Activated CD8-positive, alpha-beta T cell treated with anti-CD3 and anti-CD28 coated beads, Interleukin-2, amount 10 ng/mL, durations not matched to agents 7 days and 5 days (primary cell): ENCODE measurements around the gene TMEM156. TPM values are rescaled to one million over a fixed set of nuclear protein-coding genes. Genes with fewer than 3 reads are reported as not detected.

Experiments
- ATAC-seq: fragments of 150-1000 bp; cut with Tn5 transposase; one replicate; pipeline ENCODE4 v1.10.0; 2021; ENCODE audit warnings: moderate library complexity
- CTCF ChIA-PET: fragments of 350-600 bp; sonication (Branson Sonifier 250); formaldehyde crosslinking; loops from one replicate; lab custom pipeline; 2021; ENCODE audit warnings: antibody characterized with exemption; lab: Charles Lee
- POLR2A ChIA-PET: fragments of 350-600 bp; sonication (Branson Sonifier 250); formaldehyde crosslinking; loops from one replicate; lab custom pipeline; 2021; ENCODE audit warnings: antibody characterized with exemption; lab: Charles Lee
- DNase-seq: peaks from one replicate; pipeline ENCODE4 v3.0.0-alpha.2; 2020
- H3K27ac Mint-ChIP-seq: one replicate; pipeline ENCODE4 v1.8.0; 2021; ENCODE audit warnings: mild to moderate bottlenecking, mixed read lengths
- H3K27me3 Mint-ChIP-seq: one replicate; pipeline ENCODE4 v1.8.0; 2021; ENCODE audit warnings: low read depth, mixed read lengths
- H3K36me3 Mint-ChIP-seq: one replicate; pipeline ENCODE4 v1.8.0; 2021; ENCODE audit warnings: low read depth, mixed read lengths
- H3K4me1 Mint-ChIP-seq: one replicate; pipeline ENCODE4 v1.8.0; 2021; ENCODE audit warnings: low read depth, mixed read lengths
- H3K4me3 Mint-ChIP-seq: one replicate; pipeline ENCODE4 v1.8.0; 2021; ENCODE audit warnings: mild to moderate bottlenecking, mixed read lengths
- H3K9me3 Mint-ChIP-seq: one replicate; pipeline ENCODE4 v1.8.0; 2022; ENCODE audit warnings: mixed read lengths; ENCODE audit not compliant: insufficient read depth
- total RNA-seq, 2 experiments: library from RNA; stranded (reverse); gene quantifications; one replicate each; pipeline ENCODE4 v1.2.3, GENCODE V29; 2021

The TMEM156 gene
- total RNA-seq, 2 experiments from 2014 or later = 12.4 to 14.1 TPM

DNA sequence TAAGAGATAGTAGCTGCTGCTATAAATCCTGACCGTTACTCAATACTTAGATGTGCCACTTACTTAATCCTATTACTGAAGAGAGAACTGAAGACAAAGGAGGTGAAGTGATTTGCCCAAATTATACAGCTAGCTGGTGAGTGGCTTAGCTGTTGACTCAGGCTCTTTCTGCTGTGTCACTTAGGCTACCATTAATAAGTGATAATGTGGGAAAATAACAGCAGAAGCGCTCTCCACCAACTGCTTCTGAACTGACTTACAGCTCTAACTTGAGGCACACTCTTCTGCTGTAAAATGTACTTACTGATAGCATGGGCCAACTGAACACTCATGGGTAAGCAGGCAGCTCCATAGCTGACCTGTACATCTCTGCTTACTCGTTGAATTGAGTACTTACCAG lies 22.3 kb upstream of the TMEM156 start:
- Mint-ChIP-seq H3K27me3 (no peaks in the 10 kb centered on the region), H3K36me3 (no peaks in the 10 kb centered on the region), H3K4me1 (peaks cover 4% of the 10 kb centered on the region), H3K9me3 (no peaks in the 10 kb centered on the region), H3K4me3 (no peak overlapping the region), H3K27ac (no peak overlapping the region)
- ChIA-PET CTCF (no interaction called here), POLR2A (no interaction called here)
- no peak for ATAC-seq
- no peak for DNase-seq

DNA sequence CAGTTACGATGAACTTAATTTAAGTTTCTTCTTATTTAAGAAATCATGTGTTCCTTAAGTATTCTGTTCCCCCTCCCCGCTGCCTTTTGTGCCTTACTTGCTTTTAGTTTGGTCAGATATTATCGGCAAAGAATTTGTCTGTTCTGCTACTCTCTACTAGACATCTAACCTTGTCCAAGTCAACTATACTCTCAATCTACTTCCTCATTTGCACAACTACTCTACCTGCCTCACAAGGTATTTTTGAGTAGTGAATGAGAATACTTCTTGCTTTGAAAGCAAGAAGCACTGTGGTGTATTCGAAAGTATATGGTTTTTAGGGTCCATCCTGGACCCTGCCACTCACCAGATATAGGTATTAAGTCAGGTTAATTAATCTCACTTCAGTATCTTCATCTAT lies 21.8 kb upstream of the TMEM156 start:
- no peak overlapping the region for H3K27ac Mint-ChIP-seq
- H3K4me1 Mint-ChIP-seq = peaks cover 5% of the 10 kb centered on the region
- H3K9me3 Mint-ChIP-seq = no peaks in the 10 kb centered on the region
- CTCF ChIA-PET = no interaction called here
- DNase-seq (no peak), ATAC-seq (no peak)
- POLR2A ChIA-PET = no interaction called here
- no peaks in the 10 kb centered on the region for H3K36me3 Mint-ChIP-seq
- no peak overlapping the region for H3K4me3 Mint-ChIP-seq
- H3K27me3 Mint-ChIP-seq = no peaks in the 10 kb centered on the region

DNA sequence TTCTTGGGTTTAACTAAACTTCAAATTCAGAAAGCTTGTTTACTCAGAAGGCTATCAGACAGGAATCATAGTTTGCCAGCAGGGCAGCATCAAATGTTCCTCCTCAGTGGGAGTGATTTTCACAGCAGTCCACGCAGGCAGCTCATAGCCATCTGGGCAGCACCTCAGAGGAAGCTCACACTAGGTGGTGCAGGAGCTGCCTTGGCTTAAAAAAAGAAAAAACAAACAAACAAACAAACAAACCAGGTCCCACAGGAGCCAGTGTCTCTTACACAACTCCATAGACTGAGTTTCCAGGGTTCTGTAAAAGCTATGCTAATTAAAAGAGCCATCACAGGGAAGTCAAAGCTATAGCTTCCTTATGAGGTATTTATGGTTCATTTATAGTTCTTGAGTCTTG lies 19.3 kb upstream of the TMEM156 start:
- DNase-seq = no peak
- no peaks in the 10 kb centered on the region for H3K27me3 Mint-ChIP-seq
- ChIA-PET CTCF (interaction anchor here (1.0 to 1.8 kb wide), 2 partner anchors 21 to 418 kb away, joined by 3 to 5 read pairs; no protein-coding TSS in a partner anchor), POLR2A (no interaction called here)
- peaks cover 24% of the 10 kb centered on the region for H3K4me1 Mint-ChIP-seq
- peaks cover 4% of the 10 kb centered on the region for H3K36me3 Mint-ChIP-seq
- no peaks in the 10 kb centered on the region for H3K9me3 Mint-ChIP-seq
- no peak for ATAC-seq
- H3K4me3 Mint-ChIP-seq = no peak overlapping the region
- no peak overlapping the region for H3K27ac Mint-ChIP-seq

DNA sequence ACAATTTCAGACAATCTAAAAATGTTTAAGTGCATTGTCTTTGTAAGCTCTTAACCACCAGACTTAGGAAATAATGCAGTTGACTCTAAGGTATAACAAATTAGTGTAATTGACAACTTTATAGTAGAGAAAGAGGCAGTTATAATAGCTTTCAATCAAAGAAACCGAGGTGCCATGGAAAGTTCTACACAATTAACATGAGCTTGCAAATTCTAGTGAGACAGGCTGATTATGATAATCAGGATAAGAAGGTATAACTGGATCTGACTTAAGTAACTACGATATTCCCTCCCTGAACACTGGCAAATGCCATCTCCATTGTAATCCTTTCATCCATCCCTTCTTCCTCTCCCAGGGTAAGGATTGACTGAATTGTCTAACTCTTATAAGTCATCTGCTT lies 18.4 kb upstream of the TMEM156 start:
- ATAC-seq = no peak
- H3K9me3 Mint-ChIP-seq = no peaks in the 10 kb centered on the region
- H3K4me3 Mint-ChIP-seq = no peak overlapping the region
- CTCF ChIA-PET = interaction anchor here (1.0 to 1.8 kb wide), 4 partner anchors 20 to 268 kb away, joined by 3 to 5 read pairs (median 4); partner anchors contain the start of gene TLR10
- no peak overlapping the region for H3K27ac Mint-ChIP-seq
- peaks cover 32% of the 10 kb centered on the region for H3K4me1 Mint-ChIP-seq
- POLR2A ChIA-PET = no interaction called here
- peaks cover 4% of the 10 kb centered on the region for H3K36me3 Mint-ChIP-seq
- no peaks in the 10 kb centered on the region for H3K27me3 Mint-ChIP-seq
- no peak for DNase-seq

DNA sequence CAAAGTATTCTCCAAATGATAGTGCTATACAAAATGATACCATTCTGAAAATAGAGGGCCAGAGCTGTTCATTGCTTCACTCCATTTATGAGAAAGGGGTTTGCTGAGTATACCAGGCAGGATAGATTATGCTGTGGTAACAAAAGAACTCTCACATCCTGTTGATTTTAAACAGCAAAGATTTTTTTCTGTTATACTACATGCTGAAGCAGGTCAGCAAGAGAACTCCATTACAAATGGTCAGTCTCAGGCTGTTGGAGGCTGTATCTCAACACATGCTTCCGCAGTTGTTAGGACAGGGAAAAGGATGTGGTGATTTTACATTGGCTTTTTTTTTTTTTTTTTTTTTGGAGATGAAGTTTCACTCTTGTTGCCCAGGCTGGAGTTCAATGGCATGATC lies 16.1 kb upstream of the TMEM156 start:
- H3K27ac Mint-ChIP-seq = peak overlapping the region; percentile 68
- ChIA-PET POLR2A (interaction anchor here (1.0 to 1.5 kb wide), 2 partner anchors 10 to 18 kb away, joined by 3 to 4 read pairs; no protein-coding TSS in a partner anchor), CTCF (interaction anchor here (1.0 to 2.8 kb wide), 4 partner anchors 10 to 188 kb away, joined by 3 to 12 read pairs (median 4); no protein-coding TSS in a partner anchor)
- peak overlapping the region; percentile 32 for H3K4me3 Mint-ChIP-seq
- no peak for DNase-seq
- H3K36me3 Mint-ChIP-seq = peaks cover 4% of the 10 kb centered on the region
- H3K4me1 Mint-ChIP-seq = peaks cover 42% of the 10 kb centered on the region
- H3K27me3 Mint-ChIP-seq = no peaks in the 10 kb centered on the region
- no peak for ATAC-seq
- no peaks in the 10 kb centered on the region for H3K9me3 Mint-ChIP-seq

DNA sequence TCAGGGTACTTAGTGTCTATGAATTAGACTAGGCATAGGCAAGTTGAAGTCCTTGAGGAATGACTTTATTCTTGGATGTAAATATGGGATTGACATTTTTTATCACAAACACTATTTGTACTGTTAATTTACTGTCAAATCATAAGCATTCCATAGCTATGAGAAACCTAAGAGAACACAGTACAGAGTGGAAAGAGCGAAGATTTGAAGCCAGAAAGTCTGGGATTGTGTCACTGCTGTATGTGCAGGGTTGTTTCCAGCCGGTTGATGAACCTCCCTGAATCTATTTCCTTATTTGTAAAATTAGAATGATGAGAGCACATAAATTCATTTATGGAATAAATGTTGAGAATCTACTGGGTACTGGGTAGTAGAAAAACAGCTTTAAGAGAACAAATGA lies 15.5 kb upstream of the TMEM156 start:
- Mint-ChIP-seq H3K4me3 (peak overlapping the region; percentile 32), H3K27ac (peak overlapping the region; percentile 68), H3K9me3 (no peaks in the 10 kb centered on the region), H3K27me3 (no peaks in the 10 kb centered on the region), H3K36me3 (peaks cover 4% of the 10 kb centered on the region), H3K4me1 (peaks cover 46% of the 10 kb centered on the region)
- DNase-seq (no peak), ATAC-seq (no peak)
- ChIA-PET POLR2A (interaction anchor here (1.0 to 1.5 kb wide), 2 partner anchors 10 to 17 kb away, joined by 3 to 4 read pairs; no protein-coding TSS in a partner anchor), CTCF (interaction anchor here (1.0 to 2.8 kb wide), 4 partner anchors 10 to 187 kb away, joined by 3 to 12 read pairs (median 4); no protein-coding TSS in a partner anchor)

DNA sequence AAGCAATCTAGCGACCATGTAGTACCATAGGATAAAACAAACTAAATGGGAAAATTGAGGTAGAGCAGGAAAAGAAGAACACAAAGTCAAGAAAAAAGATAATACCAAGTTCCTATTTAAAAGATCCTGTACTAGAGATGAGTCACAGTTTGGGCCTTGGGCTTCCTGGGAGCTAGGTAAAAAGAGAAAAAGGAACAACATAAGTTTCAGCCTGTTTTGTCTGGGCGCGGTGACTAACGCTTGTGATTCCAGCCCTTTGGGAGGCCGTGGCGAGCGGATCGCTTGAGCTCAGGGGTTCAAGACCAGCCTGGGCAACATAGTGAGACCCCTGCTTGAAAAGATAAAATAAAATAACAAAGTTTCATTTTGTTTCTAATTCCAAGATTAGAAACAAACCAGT lies 14.0 kb upstream of the TMEM156 start:
- no peaks in the 10 kb centered on the region for H3K27me3 Mint-ChIP-seq

DNA sequence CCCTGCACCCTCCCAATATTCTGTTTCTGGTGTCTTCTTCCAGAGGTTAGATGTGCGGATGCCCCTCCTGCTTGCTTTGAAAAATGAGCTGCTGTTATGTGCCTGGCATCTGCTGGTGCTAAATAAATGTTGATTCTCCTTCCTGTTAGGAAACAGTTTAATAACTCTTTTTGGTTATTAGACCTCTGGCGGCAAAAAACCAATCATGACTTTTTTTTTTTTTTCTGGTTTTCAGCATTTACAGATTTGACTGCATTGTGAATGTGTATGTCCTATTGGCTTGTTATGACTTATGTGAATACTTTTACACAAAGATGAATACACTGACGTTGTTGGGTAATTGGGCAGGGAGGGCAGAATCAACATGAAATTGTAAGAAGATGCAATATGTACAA lies 13.6 kb upstream of the TMEM156 start:
- DNase-seq = no peak
- peaks cover 46% of the 10 kb centered on the region for H3K4me1 Mint-ChIP-seq

More for the DNA sequence above, 14.0 kb upstream of the TMEM156 start:
- ChIA-PET CTCF (interaction anchor here (0.6 to 3.7 kb wide), 9 partner anchors 11 to 185 kb away, joined by 3 to 30 read pairs (median 3); no protein-coding TSS in a partner anchor), POLR2A (interaction anchor here (0.9 to 3.5 kb wide), 3 partner anchors 10 to 66 kb away, joined by 3 to 56 read pairs (median 5); partner anchors contain the start of gene TMEM156)
- H3K4me3 Mint-ChIP-seq = peak overlapping the region; percentile 90
- H3K27ac Mint-ChIP-seq = peak overlapping the region; percentile 90
- H3K36me3 Mint-ChIP-seq = peaks cover 4% of the 10 kb centered on the region
- no peak for ATAC-seq
- peaks cover 46% of the 10 kb centered on the region for H3K4me1 Mint-ChIP-seq
- no peaks in the 10 kb centered on the region for H3K9me3 Mint-ChIP-seq
- no peak for DNase-seq

DNA sequence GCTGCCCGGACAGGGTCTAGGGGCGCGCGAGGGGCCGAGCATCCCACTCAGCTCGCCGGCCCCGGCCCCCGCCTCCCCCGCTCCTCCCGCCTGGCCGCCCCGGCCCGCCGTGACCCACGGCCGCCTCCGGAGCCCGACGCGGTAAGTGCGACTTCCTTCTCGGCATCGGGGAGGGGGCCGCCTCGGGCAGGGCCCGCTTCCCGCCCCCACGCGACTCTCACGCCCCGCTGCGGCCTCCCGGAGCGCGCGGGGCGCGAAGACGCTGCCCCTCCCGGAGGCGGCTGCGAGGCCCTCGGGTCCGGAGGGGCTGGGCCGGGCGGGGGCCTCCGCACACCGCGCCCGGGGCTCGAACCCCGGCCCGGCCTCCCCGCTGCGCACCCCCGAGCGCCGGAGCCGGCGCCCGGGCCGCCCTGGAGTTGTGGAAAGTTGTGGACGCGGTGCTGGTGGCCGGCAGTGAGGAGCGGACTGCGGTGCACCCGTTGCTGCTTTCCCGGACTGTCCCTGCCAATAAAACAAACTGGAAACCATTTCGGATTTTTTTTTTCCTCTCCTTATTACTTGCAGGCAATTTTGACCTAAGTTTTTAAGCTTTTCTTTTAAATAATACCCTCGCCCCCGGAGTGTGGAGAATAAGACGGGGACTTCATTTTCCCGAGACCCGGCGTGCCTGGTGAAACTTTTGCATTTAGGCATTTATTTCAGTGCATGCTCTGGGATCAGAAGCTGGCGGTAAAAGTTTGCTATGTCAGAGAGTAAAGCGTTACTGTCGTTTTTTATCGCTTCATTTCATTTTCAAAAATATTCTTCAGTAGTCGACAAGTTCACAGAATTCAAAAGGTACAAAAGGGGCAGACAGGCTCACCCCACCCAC lies 13.0 kb upstream of the TMEM156 start:
- ChIA-PET POLR2A (interaction anchor here (0.9 to 3.5 kb wide), 4 partner anchors 11 to 309 kb away, joined by 3 to 56 read pairs (median 4); partner anchors contain the start of gene TMEM156), CTCF (interaction anchor here (0.8 to 3.7 kb wide), 10 partner anchors 12 to 184 kb away, joined by 3 to 30 read pairs (median 3); partner anchors contain the start of gene TMEM156)
- ATAC-seq (peak; percentile 53), DNase-seq (peak; percentile 42)
- Mint-ChIP-seq H3K4me3 (peak overlapping the region; percentile 90), H3K4me1 (peaks cover 46% of the 10 kb centered on the region), H3K27ac (peak overlapping the region; percentile 90), H3K9me3 (no peaks in the 10 kb centered on the region), H3K36me3 (peaks cover 4% of the 10 kb centered on the region), H3K27me3 (no peaks in the 10 kb centered on the region)

More for the DNA sequence above, 13.6 kb upstream of the TMEM156 start:
- ChIA-PET POLR2A (interaction anchor here (0.9 to 3.5 kb wide), 3 partner anchors 10 to 66 kb away, joined by 3 to 56 read pairs (median 5); partner anchors contain the start of gene TMEM156), CTCF (interaction anchor here (0.6 to 3.7 kb wide), 9 partner anchors 13 to 185 kb away, joined by 3 to 30 read pairs (median 3); no protein-coding TSS in a partner anchor)
- no peaks in the 10 kb centered on the region for H3K9me3 Mint-ChIP-seq
- no peaks in the 10 kb centered on the region for H3K27me3 Mint-ChIP-seq
- H3K36me3 Mint-ChIP-seq = peaks cover 4% of the 10 kb centered on the region
- H3K27ac Mint-ChIP-seq = peak overlapping the region; percentile 90
- ATAC-seq = no peak
- peak overlapping the region; percentile 90 for H3K4me3 Mint-ChIP-seq

DNA sequence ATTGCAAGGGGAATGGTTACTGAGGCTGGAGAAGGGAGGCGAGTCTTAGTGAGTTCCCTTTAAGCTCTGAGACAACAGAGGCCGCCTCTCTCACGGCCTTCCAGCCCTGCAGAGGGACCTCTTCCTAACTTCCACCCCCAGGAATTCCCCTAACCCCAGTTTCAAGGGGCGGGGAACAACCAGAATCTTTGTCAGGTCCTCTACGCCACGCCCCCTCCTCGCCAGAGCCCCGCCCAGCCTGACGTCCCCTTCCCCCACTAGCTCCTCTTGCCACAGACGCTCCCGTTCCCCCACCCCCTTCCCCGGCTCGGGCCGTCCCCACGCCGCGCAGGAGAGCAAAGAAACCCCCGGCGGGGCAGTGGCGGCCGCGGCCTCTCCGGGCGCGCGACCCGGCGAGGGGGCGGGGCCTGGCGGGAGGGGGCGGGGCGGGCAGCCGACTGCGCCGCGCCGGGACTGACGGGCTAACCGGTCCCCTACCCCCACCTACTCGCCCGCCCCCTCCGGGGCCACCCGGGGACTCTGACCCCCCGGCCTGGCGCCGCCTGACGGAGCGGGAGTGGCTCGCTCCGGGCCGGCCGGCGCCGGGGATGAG lies 12.3 kb upstream of the TMEM156 start:
- CTCF ChIA-PET = interaction anchor here (0.8 to 3.7 kb wide), 6 partner anchors 12 to 142 kb away, joined by 3 to 30 read pairs (median 4); partner anchors contain the start of gene TMEM156
- DNase-seq = peak; percentile 91
- Mint-ChIP-seq H3K9me3 (no peaks in the 10 kb centered on the region), H3K4me1 (peaks cover 46% of the 10 kb centered on the region), H3K36me3 (peaks cover 4% of the 10 kb centered on the region), H3K4me3 (peak overlapping the region; percentile 75), H3K27ac (peak overlapping the region; percentile 79), H3K27me3 (no peaks in the 10 kb centered on the region)
- peak; percentile 81 for ATAC-seq
- POLR2A ChIA-PET = interaction anchor here (1.0 to 3.5 kb wide), 3 partner anchors 14 to 310 kb away, joined by 3 to 56 read pairs (median 7); partner anchors contain the start of gene TMEM156

DNA sequence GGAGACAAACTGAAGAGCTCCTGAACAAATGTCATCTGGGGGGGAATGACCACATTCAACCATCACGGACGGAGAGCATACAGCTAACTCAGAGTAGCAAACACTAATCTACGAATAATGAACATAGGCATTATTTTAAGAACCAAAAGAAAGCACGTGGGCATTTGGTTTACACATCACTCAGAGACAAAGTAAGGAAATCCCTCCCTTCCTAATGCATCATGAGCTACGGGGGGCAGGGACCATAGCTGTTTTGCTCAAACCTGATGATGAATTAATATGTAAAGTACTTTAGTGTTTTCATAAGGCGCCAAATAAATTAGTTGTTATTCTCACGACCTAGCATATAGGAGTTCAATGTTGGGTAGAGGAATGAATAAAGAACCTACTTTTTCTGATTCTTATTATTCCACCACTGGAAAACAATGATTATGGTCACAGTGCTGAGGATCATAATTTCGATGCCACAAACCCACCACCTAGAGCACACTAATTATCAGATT lies 11.7 kb upstream of the TMEM156 start:
- ChIA-PET CTCF (interaction anchor here (0.8 to 3.7 kb wide), 5 partner anchors 11 to 141 kb away, joined by 3 to 30 read pairs (median 6); partner anchors contain the start of gene TMEM156), POLR2A (interaction anchor here (1.0 to 3.5 kb wide), 3 partner anchors 13 to 310 kb away, joined by 3 to 56 read pairs (median 7); partner anchors contain the start of gene TMEM156)
- H3K4me3 Mint-ChIP-seq = peak overlapping the region; percentile 75
- H3K36me3 Mint-ChIP-seq = peaks cover 4% of the 10 kb centered on the region
- no peak for ATAC-seq
- H3K9me3 Mint-ChIP-seq = no peaks in the 10 kb centered on the region
- DNase-seq = no peak
- H3K27ac Mint-ChIP-seq = peak overlapping the region; percentile 79
- H3K27me3 Mint-ChIP-seq = no peaks in the 10 kb centered on the region
- H3K4me1 Mint-ChIP-seq = peaks cover 45% of the 10 kb centered on the region
